NB4 (cell line): ENCODE measurements around the gene COL4A5.

Experiments used
- DNase-seq: peaks from one replicate; pipeline ENCODE4 v3.0.0; 2010; ENCODE audit warnings: low read depth
- H3K4me3 ChIP-seq: one replicate; pipeline ENCODE4 v1.5.1; 2011; ENCODE audit warnings: mild to moderate bottlenecking, low read depth, low read length, moderate library complexity
- CTCF ChIP-seq: IDR thresholded peaks from one replicate; pipeline ENCODE4 v1.5.1; 2012; ENCODE audit warnings: low read depth, low read length
- MYC ChIP-seq: IDR thresholded peaks from 2 replicates; pipeline ENCODE4 v1.6.1; 2011; ENCODE audit warnings: low read depth, low read length
- POLR2A ChIP-seq: IDR thresholded peaks from 2 replicates; pipeline ENCODE4 v1.6.1; 2011; ENCODE audit warnings: mild to moderate bottlenecking; ENCODE audit not compliant: insufficient read length; ENCODE audit errors: extremely low read depth
- TF ChIP-seq, protein P1 (sequence below): IDR thresholded peaks from 2 replicates; pipeline ENCODE4 v1.6.1; 2011; ENCODE audit warnings: low read depth, low read length

Gene COL4A5

GRCh38 chrX:108704839-108705238, 265.2 kb downstream of the COL4A5 start:
- no peak for DNase-seq
- no peak overlapping the region for H3K4me3 ChIP-seq
- TF ChIP-seq CTCF, result no peak

DNA sequence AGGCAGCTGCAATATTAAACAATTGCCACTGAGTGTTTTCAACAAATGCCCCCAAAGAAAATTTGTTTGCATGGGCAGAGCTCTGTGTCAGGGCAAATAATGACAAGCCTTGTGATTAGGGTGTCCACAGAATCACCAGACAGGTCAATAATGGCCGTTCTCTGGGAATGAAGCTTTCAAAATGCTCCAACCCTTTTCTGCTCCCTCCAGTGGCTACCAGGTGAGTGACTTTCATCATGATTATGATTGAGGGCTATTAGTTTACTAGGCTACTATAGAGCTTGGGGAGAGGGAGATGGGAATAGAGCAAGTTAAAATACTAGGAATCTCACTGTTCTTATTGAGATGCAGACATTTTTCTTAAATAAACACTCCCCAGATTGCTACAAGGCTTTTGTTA, 273.2 kb downstream of the COL4A5 start:
- no peak overlapping the region for H3K4me3 ChIP-seq
- TF ChIP-seq, protein P1, sequence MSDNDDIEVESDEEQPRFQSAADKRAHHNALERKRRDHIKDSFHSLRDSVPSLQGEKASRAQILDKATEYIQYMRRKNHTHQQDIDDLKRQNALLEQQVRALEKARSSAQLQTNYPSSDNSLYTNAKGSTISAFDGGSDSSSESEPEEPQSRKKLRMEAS, result no peak
- TF ChIP-seq MYC (no peak), CTCF (no peak), POLR2A (no peak)
- DNase-seq, result no peak

- no peak for DNase-seq
- TF ChIP-seq POLR2A (no peak), MYC (no peak), CTCF (no peak)
- TF ChIP-seq, protein P1, result no peak
- H3K4me3 ChIP-seq, result no peak overlapping the region
Measured at GRCh38 chrX:108722561-108722960, 282.9 kb downstream of the COL4A5 start.

- no peak for DNase-seq
- H3K4me3 ChIP-seq, result no peak overlapping the region
- TF ChIP-seq CTCF (no peak), MYC (no peak), POLR2A (no peak)
- TF ChIP-seq, protein P1, result no peak
Measured at GRCh38 chrX:108726748-108727147, 287.1 kb downstream of the COL4A5 start.

DNA sequence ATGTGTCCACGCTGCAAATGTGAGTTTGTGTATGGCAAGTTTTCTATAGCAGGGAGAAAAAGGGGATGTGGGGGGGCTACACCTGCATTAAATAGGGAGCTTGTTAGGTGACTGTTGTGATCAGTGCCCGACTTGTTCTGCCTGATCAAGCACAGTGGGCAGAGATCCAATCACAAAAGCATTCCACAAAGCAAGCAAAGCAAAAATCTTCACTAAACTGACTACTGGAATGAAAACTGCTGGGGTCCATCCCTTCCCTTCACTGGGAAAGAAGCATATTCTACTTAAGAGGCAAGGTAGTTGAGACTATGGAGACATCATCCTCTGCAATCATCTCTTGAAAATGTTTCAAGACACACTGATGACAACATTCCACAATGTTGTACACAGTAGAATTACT, 291.5 kb downstream of the COL4A5 start:
- no peak overlapping the region for H3K4me3 ChIP-seq
- no peak for DNase-seq
- TF ChIP-seq CTCF (no peak), POLR2A (no peak), MYC (no peak)
- TF ChIP-seq, protein P1, result no peak

DNA sequence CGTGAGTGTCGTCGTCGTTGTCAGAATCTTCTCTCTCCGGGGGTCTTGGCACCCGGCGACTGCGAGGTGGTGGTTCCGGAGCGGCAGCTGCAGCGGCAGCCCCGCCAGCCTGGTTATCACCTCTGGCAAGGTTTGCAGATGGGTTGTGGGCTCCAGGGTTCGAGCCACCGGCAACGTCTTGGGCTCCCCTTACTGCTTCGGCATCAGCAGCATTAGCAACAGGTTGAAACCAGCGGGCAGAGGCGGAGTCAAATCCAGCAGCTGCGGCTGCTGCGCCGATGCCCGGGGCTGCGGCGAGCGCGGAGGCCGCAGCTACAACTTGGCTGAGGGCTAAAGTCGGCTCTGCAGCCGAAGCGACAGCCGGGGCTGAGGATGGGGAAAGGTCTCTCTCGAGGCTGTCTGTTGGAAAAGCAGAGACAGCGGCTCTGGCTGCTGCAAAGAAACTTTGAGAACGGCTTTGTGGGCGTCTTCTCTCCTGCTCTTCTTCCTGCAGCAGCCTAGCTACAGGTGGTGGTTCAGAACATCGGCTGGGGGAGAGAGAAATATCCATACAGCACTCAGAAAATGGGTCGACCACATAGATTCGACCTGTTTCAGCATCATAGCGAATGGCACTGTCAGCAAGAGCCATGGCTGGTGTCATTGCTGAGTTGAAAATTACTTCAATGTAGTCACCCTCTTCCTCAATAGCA, 293.1 kb downstream of the COL4A5 start:
- DNase-seq, result no peak
- TF ChIP-seq, protein P1, result no peak
- no peak for TF ChIP-seq CTCF
- TF ChIP-seq MYC, result no peak
- TF ChIP-seq POLR2A, result no peak
- no peak overlapping the region for H3K4me3 ChIP-seq
